Stimulated activated CD8-positive, alpha-beta memory T cell treated with anti-CD3 and anti-CD28 coated beads, Interleukin-7, amount 100 ng/mL, for 48 hours (primary cell): ENCODE measurements around the gene SUGP2.
A peak's percentile ranks its signal among the peaks of the same experiment; 100 is the strongest.
"Not testable (repeated sequence)": the region's sequence is repeated elsewhere in the genome, so short reads cannot be mapped to it uniquely, and the experiment has no call there.

Source experiments
- DNase-seq, 2 donors: peaks; one replicate each; pipeline ENCODE4 v3.0.0-alpha.2; 2020; ENCODE audit warnings: low read depth in 1 of 2; ENCODE audit errors: extremely low read depth in 1 of 2

SUGP2 gene

DNA sequence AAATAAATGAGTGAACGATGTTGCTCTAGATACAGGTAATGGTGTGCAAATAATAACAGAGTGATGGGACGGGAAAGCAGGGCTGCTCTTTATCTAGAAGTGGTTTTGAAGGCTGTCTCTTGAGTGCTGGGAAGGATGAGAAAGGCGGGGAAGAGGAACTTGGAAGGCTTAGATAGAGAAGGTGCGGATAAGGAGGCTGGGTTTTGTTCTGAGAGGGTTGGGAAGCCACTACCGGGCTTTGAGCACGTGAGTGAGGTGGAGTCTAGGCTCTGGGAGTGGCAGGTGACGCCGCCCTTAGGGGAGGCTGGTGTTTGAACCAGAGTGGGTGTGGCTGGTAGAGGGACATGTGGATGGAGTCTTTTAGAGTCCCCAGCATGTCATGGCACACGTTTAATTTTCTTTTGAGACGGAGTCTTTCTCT lies 897 bp upstream of the SUGP2 start:
- peak; percentile 37 to 79 for DNase-seq

DNA sequence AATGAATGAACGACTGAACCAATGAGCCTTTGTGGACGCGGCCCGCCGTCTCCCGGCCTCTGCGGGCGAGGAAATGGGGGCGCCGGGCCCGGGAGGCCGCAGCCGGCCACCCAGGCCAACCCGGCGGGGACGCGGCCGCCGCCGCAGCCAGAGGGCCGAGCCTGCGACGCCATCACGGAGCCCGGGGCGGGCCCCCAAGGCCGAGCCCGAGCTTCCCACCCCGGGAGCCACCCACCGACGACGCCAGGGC lies 216 bp downstream of the SUGP2 start:
- no peak for DNase-seq

- peak; percentile 58 to 93 for DNase-seq
These were observed 719 bp downstream of the SUGP2 start for GRCh38 chr19:19032420-19033175.

- no peak for DNase-seq
These were observed 1.4 kb downstream of the SUGP2 start for GRCh38 chr19:19031891-19032290.

GRCh38 chr19:19028526-19028925 lies 4.8 kb downstream of the SUGP2 start:
- no peak for DNase-seq

- no peak for DNase-seq
These were observed 6.1 kb downstream of the SUGP2 start for GRCh38 chr19:19027228-19027627.

DNA sequence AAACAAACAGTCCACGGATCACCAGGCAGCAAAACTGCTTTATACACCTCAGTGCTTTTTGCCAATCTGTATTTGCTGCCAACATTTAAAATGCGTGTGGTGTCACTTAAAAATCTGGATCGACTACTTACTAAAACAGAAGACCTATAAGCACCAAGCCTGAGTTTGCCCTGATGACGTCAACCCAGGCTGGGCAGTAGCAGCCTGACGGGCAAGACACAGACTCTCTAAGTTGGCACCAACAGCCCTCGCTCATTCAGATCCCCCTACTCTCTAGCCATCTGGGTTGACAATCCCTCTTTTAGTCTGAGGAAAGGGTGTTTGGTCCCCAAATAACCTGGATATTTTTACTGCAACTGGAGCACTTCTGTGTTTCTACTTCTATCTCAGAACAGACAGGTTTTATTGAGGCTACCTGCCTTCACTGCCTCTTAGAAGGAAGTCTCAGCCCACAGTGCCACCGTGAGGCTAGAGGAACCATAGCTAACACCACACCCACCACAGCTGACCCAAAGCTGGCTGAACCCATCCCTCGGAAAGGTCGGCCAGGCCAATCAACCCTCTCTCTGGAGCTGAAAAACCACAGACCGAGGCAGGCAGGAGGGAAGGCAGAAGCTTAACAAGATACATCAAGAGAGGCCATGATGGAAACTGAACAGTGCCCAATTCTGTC lies 6.9 kb downstream of the SUGP2 start:
- DNase-seq: no peak

DNA sequence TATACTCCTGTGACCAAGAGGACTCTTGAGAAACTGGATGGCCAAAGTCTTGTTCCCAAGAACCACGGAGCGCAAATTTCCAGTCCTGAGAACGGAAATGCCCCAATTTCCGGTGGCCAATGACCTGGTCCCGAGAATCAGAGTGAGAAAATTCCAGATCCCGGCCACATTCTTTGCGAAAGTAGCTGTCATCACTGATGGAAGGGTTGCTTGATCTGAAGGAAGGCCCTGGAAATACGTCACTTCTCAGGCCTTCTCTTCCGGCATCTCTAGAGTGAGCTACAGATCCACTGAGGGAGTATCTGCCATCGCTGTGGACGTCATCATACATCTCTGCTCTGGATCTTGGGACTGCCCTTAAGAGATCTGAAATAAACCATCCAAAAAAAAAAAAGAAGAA lies 7.5 kb downstream of the SUGP2 start:
- DNase-seq: no peak

DNA sequence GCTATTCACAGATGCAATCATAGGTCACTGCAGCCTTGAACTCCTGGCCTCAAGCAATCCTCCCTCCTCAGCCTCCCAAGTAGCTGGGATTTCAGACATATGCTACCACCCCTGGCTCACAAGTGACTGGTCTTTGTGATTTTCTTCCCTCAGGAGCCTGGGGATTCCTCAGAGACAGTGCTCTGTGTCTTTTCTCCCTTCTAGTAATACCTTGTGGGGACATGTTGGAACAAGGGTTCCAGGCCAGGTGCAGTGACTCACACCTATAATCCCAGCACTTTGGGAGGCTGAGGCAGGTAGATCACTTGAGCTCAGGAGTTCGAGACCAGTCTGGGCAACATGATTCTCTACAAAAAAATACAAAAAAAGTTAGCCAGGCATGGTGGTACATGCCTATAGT lies 9.9 kb downstream of the SUGP2 start:
- not testable (repeated sequence) for DNase-seq

DNA sequence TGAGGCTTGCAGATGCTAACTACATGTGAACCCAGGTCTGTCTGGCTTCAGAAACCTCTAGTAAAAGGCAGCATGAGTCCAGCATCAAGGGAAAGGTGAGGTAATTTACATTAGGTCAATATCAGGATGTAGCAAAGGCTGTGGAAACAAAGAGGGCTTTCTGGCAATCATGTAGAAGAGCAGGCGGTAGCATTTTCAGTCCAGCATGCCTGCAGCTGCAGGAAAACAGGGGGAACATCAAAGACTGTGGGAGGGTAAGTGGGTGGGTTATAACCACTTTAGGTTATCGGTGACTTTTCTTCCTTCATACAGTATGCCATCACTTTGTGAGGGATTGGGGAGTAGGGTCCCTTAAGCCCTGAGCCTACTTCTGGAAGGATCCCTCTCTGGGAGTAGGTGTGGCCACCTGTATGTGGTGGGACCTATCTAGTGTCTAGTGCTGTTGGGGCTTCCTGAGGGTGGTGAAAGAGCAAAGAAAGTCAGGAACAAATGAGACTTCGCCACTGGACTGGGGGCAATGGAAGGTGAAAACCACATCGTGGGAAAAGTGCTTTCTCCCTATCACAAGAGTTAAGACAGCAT lies 10.8 kb downstream of the SUGP2 start:
- no peak for DNase-seq

GRCh38 chr19:19021115-19021514 lies 12.2 kb downstream of the SUGP2 start:
- DNase-seq: no peak

DNA sequence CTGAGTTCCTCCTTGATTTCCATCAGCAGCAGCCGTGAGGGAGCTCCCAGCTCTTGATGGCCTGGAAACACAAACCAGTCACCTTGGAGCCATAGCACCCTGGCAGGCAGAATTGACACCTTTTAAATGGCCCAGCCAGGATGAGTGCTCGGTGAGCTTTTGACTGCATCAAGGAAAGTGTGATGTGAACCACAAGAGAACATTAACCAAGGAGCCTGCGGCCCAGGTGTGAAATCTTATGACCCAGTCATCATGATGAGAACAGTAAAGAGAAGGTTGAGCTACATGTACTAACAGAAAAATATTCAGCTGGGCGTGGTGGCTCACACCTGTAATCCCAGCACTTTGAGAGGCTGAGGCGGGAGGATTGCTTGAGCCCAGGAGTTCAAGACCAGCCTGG lies 22.8 kb downstream of the SUGP2 start:
- DNase-seq: no peak

GRCh38 chr19:19009951-19010350 lies 23.4 kb downstream of the SUGP2 start:
- DNase-seq: no peak

- DNase-seq: no peak
These were observed 27.1 kb downstream of the SUGP2 start for GRCh38 chr19:19006213-19006612.

GRCh38 chr19:19004144-19004543 lies 29.2 kb downstream of the SUGP2 start:
- DNase-seq: no peak

- DNase-seq: no peak
These were observed 33.3 kb downstream of the SUGP2 start for GRCh38 chr19:18999896-19000620.

DNA sequence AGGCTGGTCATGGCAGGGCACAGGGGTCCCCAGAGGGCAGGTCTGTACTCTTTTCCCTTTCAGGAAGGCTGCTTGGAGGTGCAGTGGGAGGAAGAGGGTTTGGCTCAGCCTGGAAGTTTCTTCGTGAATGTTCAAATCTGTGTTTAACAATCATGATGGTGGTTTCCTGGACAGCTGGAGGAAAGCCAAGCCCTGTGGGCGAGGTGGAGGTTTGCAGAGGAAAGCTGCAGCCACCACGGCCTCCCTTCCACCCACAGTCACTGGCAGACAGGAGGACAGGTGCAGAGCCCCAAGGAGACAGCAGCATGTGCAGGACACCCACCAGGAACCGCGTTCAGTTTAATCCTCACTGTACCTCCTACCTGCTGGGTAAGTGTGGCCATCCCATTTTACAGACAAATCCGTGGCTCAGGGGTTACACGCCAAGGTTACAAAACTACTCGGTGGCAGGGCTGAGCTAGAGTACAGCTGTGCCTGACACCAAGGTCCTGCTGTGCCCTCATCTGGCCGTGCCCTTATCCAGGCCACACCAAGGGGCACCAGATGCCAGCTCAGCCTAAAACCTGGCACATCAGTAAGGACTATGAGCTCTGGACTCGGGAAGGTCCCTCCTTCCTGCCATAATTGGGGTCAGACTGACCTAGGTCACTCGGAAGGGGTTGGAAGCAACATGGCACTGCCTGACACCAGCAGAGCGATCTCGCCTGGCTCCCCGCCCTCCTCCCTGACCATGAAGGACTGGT lies 34.1 kb downstream of the SUGP2 start:
- no peak for DNase-seq

GRCh38 chr19:18998276-18998675 lies 35.0 kb downstream of the SUGP2 start:
- no peak for DNase-seq

DNA sequence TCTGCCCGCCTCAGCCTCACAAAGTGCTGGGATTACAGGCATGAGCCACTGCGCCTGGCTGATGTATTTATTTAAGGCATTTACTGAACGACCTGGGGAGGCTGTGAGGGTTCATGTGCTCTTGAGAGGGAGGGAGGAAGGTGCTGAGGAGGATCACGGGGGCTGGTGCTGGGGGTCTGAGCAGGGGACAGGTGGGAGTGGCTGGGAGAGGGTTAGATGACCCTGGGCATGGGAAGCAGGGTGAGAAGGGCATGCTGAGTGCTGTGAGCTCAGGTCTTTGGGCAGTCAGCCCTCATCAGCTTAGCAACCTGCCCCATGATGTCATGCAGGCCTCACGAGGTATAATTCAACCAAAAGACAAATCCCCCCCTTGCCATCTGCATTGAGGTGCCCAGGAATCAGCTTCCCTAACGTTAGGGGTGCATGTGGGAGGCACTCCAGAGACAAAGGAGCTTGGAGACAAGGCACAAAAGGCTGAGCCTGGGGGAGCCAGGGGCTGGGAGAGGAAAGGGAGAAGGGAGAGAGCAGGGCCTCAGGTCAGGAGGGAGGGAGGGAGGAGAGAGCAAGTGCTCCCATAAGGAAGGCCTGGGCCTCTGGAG lies 36.4 kb downstream of the SUGP2 start:
- DNase-seq: no peak

DNA sequence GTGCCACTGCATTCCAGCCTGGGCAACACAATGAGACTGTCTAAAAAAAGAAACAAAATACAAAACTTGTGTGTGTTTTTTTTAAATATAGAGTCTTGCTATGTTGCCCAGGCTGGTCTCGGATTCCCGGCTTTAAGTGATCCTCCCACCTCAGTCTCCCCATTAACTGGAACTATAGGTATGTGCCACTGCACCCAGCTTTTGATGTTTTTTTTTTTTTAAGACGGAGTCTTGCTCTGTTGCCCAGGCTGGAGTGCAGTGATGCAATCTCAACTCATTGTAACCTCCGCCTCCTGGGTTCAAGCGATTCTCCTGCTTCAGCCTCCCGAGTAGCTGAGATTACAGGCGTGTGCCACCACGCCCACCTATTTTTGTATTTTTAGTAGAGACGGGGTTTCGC lies 37.0 kb downstream of the SUGP2 start:
- DNase-seq: no peak

GRCh38 chr19:18995804-18996241 lies 37.5 kb downstream of the SUGP2 start:
- peak in 1 of 2 donors; percentile 6 for DNase-seq
